Germinal center (tissue), 1 donor: ENCODE measurements around the gene RHOT2.
A peak's percentile ranks its signal among the peaks of the same experiment; 100 is the strongest.

Experiments
- DNase-seq: peaks from one replicate; pipeline ENCODE4 v3.0.0; 2012; ENCODE audit warnings: mixed read lengths, low spot score

Gene RHOT2

GRCh38 chr16:632486-633335 is 35.2 kb upstream of the RHOT2 start:
- DNase-seq: no peak

- no peak for DNase-seq
These were observed 34.4 kb upstream of the RHOT2 start for GRCh38 chr16:633336-634050.

- no peak for DNase-seq
These were observed 33.8 kb upstream of the RHOT2 start for GRCh38 chr16:634051-634670.

GRCh38 chr16:634996-635395 is 32.9 kb upstream of the RHOT2 start:
- DNase-seq: no peak

- no peak for DNase-seq
These were observed 32.2 kb upstream of the RHOT2 start for GRCh38 chr16:635573-636205.

- DNase-seq: peak; percentile 93
These were observed 31.5 kb upstream of the RHOT2 start, which contains the start of gene METTL26 for GRCh38 chr16:636206-637080. Gene METTL26 (minus strand): TSS chr16:636305. CDS start chr16:636290, 15 bp downstream.

GRCh38 chr16:637081-638018 is 30.6 kb upstream of the RHOT2 start:
- DNase-seq: peak; percentile 100

- no peak for DNase-seq
These were observed 29.8 kb upstream of the RHOT2 start for GRCh38 chr16:638034-638543.

- no peak for DNase-seq
These were observed 29.1 kb upstream of the RHOT2 start for GRCh38 chr16:638836-639235.

- no peak for DNase-seq
These were observed 27.3 kb upstream of the RHOT2 start for GRCh38 chr16:640614-641013.

GRCh38 chr16:641326-642188 is 26.4 kb upstream of the RHOT2 start, which contains the start of gene MCRIP2:
Gene MCRIP2 (plus strand): TSS chr16:641828. CDS start chr16:641992, 164 bp downstream.
- DNase-seq: peak; percentile 79

GRCh38 chr16:642189-643049 is 25.5 kb upstream of the RHOT2 start:
- peak; percentile 30 for DNase-seq

GRCh38 chr16:643050-643368 is 24.9 kb upstream of the RHOT2 start:
- DNase-seq: no peak

GRCh38 chr16:644556-644955 is 23.4 kb upstream of the RHOT2 start:
- no peak for DNase-seq

GRCh38 chr16:645852-646678 is 21.9 kb upstream of the RHOT2 start:
- DNase-seq: no peak

- no peak for DNase-seq
These were observed 21.2 kb upstream of the RHOT2 start for GRCh38 chr16:646679-647172.
